IMR-90 (cell line): ENCODE measurements around the gene RNF144A.

Source experiments
- CTCF ChIP-seq: conservative IDR thresholded peaks from 2 replicates; pipeline ENCODE4 v1.5.1; 2012; ENCODE audit warnings: mild to moderate bottlenecking, low read depth, low read length, improper control_type of control experiment
- MXI1 ChIP-seq: IDR thresholded peaks from 2 replicates; pipeline ENCODE4 v1.6.1; 2012; ENCODE audit warnings: low read depth, mild to moderate bottlenecking, low read length, moderate library complexity, borderline replicate concordance

- TF ChIP-seq MXI1 = no peak
- no peak for TF ChIP-seq CTCF
These were observed 107.0 kb downstream of the RNF144A start for GRCh38 chr2:7024261-7024660.
